ENCODE results near the gene CCDC148. TPM values are rescaled to one million over a fixed set of nuclear protein-coding genes. Genes with fewer than 3 reads are reported as not detected.

Gene CCDC148
- total RNA-seq, 4 donors from 2014 or later: 0.66 TPM; not detected in 3

GRCh38 chr2:158381978-158382377, 74.6 kb downstream of the CCDC148 start:
- Histone ChIP-seq H3K36me3 (no peaks in the 10 kb centered on the region), H3K9me3 (no peaks in the 10 kb centered on the region), H3K4me1 (no peaks in the 10 kb centered on the region), H3K4me3 (no peak overlapping the region), H3K27me3 (no peaks in the 10 kb centered on the region), H3K27ac (no peak overlapping the region)
- TF ChIP-seq CTCF (IDR thresholded peaks at IDR 0.05 in 4 of 5, conservative IDR thresholded peaks at IDR 0.05 in 1 of 5): no peak
- intact Hi-C loops (cut with DNase I; ENCODE audit: low total_unique reads): no loop called here
- in situ Hi-C loops (cut with MboI; ENCODE audit: low sequenced_read_pairs in 4 of 4): no loop called here
- DNase-seq: no peak
- no peak for ATAC-seq

- no peaks in the 10 kb centered on the region for H3K4me1 ChIP-seq
- H3K4me3 ChIP-seq: no peak overlapping the region
- in situ Hi-C loops (cut with MboI; ENCODE audit: low sequenced_read_pairs in 4 of 4): no loop called here
Measured at GRCh38 chr2:158381205-158381604, 75.3 kb downstream of the CCDC148 start.

GRCh38 chr2:158380746-158381145, 75.8 kb downstream of the CCDC148 start:
- intact Hi-C loops (cut with DNase I; ENCODE audit: low total_unique reads): no loop called here
- TF ChIP-seq POLR2A (IDR thresholded peaks at IDR 0.05) (no peak), CTCF (IDR thresholded peaks at IDR 0.05 in 4 of 5, conservative IDR thresholded peaks at IDR 0.05 in 1 of 5) (no peak)
- in situ Hi-C loops (cut with MboI; ENCODE audit: low sequenced_read_pairs in 4 of 4): no loop called here

More at GRCh38 chr2:158381205-158381604, 75.3 kb downstream of the CCDC148 start:
- Histone ChIP-seq H3K9me3 (no peaks in the 10 kb centered on the region), H3K36me3 (no peaks in the 10 kb centered on the region), H3K27me3 (no peaks in the 10 kb centered on the region), H3K27ac (no peak overlapping the region)
- TF ChIP-seq POLR2A (IDR thresholded peaks at IDR 0.05) (no peak), CTCF (IDR thresholded peaks at IDR 0.05 in 4 of 5, conservative IDR thresholded peaks at IDR 0.05 in 1 of 5) (no peak)
- ATAC-seq: no peak
- no peak for DNase-seq
- intact Hi-C loops (cut with DNase I; ENCODE audit: low total_unique reads): no loop called here

GRCh38 chr2:158378926-158379325, 77.6 kb downstream of the CCDC148 start:
- no peak overlapping the region for H3K27ac ChIP-seq
- no peaks in the 10 kb centered on the region for H3K9me3 ChIP-seq
- DNase-seq: no peak
- TF ChIP-seq CTCF (IDR thresholded peaks at IDR 0.05 in 4 of 5, conservative IDR thresholded peaks at IDR 0.05 in 1 of 5) (no peak), POLR2A (IDR thresholded peaks at IDR 0.05) (no peak)
- no peaks in the 10 kb centered on the region for H3K27me3 ChIP-seq
- ATAC-seq: no peak
- intact Hi-C loops (cut with DNase I; ENCODE audit: low total_unique reads): no loop called here
- no peaks in the 10 kb centered on the region for H3K36me3 ChIP-seq
- in situ Hi-C loops (cut with MboI; ENCODE audit: low sequenced_read_pairs in 4 of 4): no loop called here
- no peak overlapping the region for H3K4me3 ChIP-seq
- H3K4me1 ChIP-seq: no peaks in the 10 kb centered on the region

More at GRCh38 chr2:158380746-158381145, 75.8 kb downstream of the CCDC148 start:
- Histone ChIP-seq H3K4me1 (no peaks in the 10 kb centered on the region), H3K36me3 (no peaks in the 10 kb centered on the region), H3K27me3 (no peaks in the 10 kb centered on the region), H3K4me3 (no peak overlapping the region), H3K9me3 (no peaks in the 10 kb centered on the region), H3K27ac (no peak overlapping the region)
- ATAC-seq: no peak
- no peak for DNase-seq

GRCh38 chr2:158366342-158366741, 90.2 kb downstream of the CCDC148 start:
- DNase-seq: no peak
- TF ChIP-seq CTCF (IDR thresholded peaks at IDR 0.05 in 4 of 5, conservative IDR thresholded peaks at IDR 0.05 in 1 of 5) (no peak), POLR2A (IDR thresholded peaks at IDR 0.05) (no peak)
- intact Hi-C loops (cut with DNase I; ENCODE audit: low total_unique reads): no loop called here
- in situ Hi-C loops (cut with MboI; ENCODE audit: low sequenced_read_pairs in 4 of 4): no loop called here
- Histone ChIP-seq H3K36me3 (no peaks in the 10 kb centered on the region), H3K9me3 (no peaks in the 10 kb centered on the region), H3K4me3 (no peak overlapping the region), H3K27ac (no peak overlapping the region), H3K4me1 (no peaks in the 10 kb centered on the region), H3K27me3 (no peaks in the 10 kb centered on the region)
- ATAC-seq: no peak
